ENCODE data around the gene SPRED3. TPM values are rescaled to one million over a fixed set of nuclear protein-coding genes. Genes with fewer than 3 reads are reported as not detected.

Gene SPRED3
- total and polyA plus RNA-seq, 2 of the 8 experiments (the other 6 are each of a cell fraction or from before 2014, with no cell fraction given): 8.1 to 10.3 TPM

GRCh38 chr19:38402967-38403674, 14.6 kb downstream of the SPRED3 start, which contains the start of gene FAM98C:
Gene FAM98C (plus strand): TSS chr19:38403093. CDS start chr19:38403154, 61 bp downstream.
- peaks cover 2 to 38% (median 33%) of the 10 kb centered on the region in 4 experiments for H3K27me3 ChIP-seq (replicated peaks in 1 of 4; ENCODE audit: control insufficient read depth in 3 of 4, extremely low read depth in 1 of 4, insufficient read depth in 3 of 4, low read length in 3 of 4)
- no peaks in the 10 kb centered on the region for H4K20me1 ChIP-seq (replicated peaks in 1 of 2; ENCODE audit: control insufficient read depth in 1 of 2, insufficient read depth in 2 of 2, low read length in 2 of 2)
- no peak for FAIRE-seq
- no peak within 1 kb of the TSS for H3K14ac ChIP-seq (ENCODE audit: insufficient read length)
- H2AFZ ChIP-seq (ENCODE audit: low read length): peak within 1 kb of the TSS; percentile 40; the same call in 1 of the 2 replicates
- H3K36me3 ChIP-seq (ENCODE audit: control insufficient read depth in 2 of 4, insufficient read depth in 4 of 4, low read length in 3 of 4): no peaks in the 10 kb centered on the region
- no peak within 1 kb of the TSS for H2BK15ac ChIP-seq (ENCODE audit: low read length)
- H3K79me2 ChIP-seq (ENCODE audit: control insufficient read depth in 1 of 2, insufficient read depth in 2 of 2, low read length in 2 of 2): no peaks in the 10 kb centered on the region
- no peak within 1 kb of the TSS for H2AK5ac ChIP-seq (ENCODE audit: low read depth, low read length)
- peak within 1 kb of the TSS; percentile 46 to 90; a peak in 3 of 4 replicates for H3K4me2 ChIP-seq (ENCODE audit: insufficient read depth in 1 of 2, low read depth in 2 of 2, low read length in 2 of 2)
- ChIA-PET POLR2A (ENCODE audit: partially characterized antibody) (interaction anchor here (0.8 to 6.1 kb wide), 15 partner anchors 14 to 528 kb away, joined by 3 to 38 read pairs (median 4); partner anchors contain the start of genes GGN, MRPS12, SARS2 and SPRED3), CTCF (ENCODE audit: partially characterized antibody) (interaction anchor here (0.6 to 4.2 kb wide), 42 partner anchors 10 to 574 kb away, joined by 3 to 35 read pairs (median 4); partner anchors contain the start of genes MAP4K1 and RASGRP4)
- peak within 1 kb of the TSS; percentile 52 for H4K91ac ChIP-seq (replicated peaks; ENCODE audit: insufficient read length, low read length)
- no peak within 1 kb of the TSS for H3K23ac ChIP-seq (ENCODE audit: insufficient read length)
- H3K18ac ChIP-seq (ENCODE audit: extremely low read depth, low read length): peak within 1 kb of the TSS; percentile 78
- no peak within 1 kb of the TSS for H2BK20ac ChIP-seq (ENCODE audit: low read length)
- peak within 1 kb of the TSS; percentile 74 for H4K8ac ChIP-seq (ENCODE audit: extremely low read depth, insufficient read depth, low read length)
- H2BK12ac ChIP-seq (ENCODE audit: low read depth, low read length): no peak within 1 kb of the TSS
- H3K4ac ChIP-seq (replicated peaks; ENCODE audit: insufficient read length, low read depth, low read length): no peak within 1 kb of the TSS
- no peaks in the 10 kb centered on the region; a peak in 2 of 7 replicates for H3K4me1 ChIP-seq (replicated peaks in 1 of 4; ENCODE audit: control insufficient read depth in 3 of 4, insufficient read depth in 4 of 4, low read length in 3 of 4)
- H2BK5ac ChIP-seq (ENCODE audit: low read depth, low read length): no peak within 1 kb of the TSS; the same call in 1 of the 2 replicates
- no peaks in the 10 kb centered on the region for H3K79me1 ChIP-seq (ENCODE audit: low read depth, low read length)
- peak within 1 kb of the TSS in 3 of 4 experiments; percentile 38; a peak in 4 of 7 replicates for H3K9ac ChIP-seq (replicated peaks in 1 of 4; ENCODE audit: extremely low read depth in 1 of 4, low read depth in 3 of 4, low read length in 3 of 4)
- H3K23me2 ChIP-seq (ENCODE audit: low read depth, low read length): peaks cover 5% of the 10 kb centered on the region; the same call in 1 of the 2 replicates
- peak within 1 kb of the TSS; percentile 34 to 67 (median 49) for H3K4me3 ChIP-seq (ENCODE audit: extremely low read depth in 1 of 4, insufficient read depth in 2 of 4, low read depth in 3 of 4, low read length in 4 of 4)
- peak; percentile 94 to 99 for DNase-seq (ENCODE audit: low read depth in 1 of 2, low spot score in 2 of 2)
- H4K5ac ChIP-seq (ENCODE audit: insufficient read length, low read depth, low read length): peak within 1 kb of the TSS; percentile 44
- no peaks in the 10 kb centered on the region for H3K9me3 ChIP-seq (ENCODE audit: insufficient read depth in 2 of 2, low read depth in 1 of 2, low read length in 1 of 2)
- H3K27ac ChIP-seq (ENCODE audit: low read depth, low read length): no peak within 1 kb of the TSS
- H3K56ac ChIP-seq (replicated peaks; ENCODE audit: insufficient read length, low read depth, low read length): no peak within 1 kb of the TSS
- WGBS, 2 experiments (ENCODE audit: extremely low coverage in 1 of 2, insufficient coverage in 1 of 2, insufficient read length in 1 of 2, insufficient replicate concordance in 2 of 2, low coverage in 1 of 2, low lambda C conversion rate in 2 of 2, missing lambda C conversion rate in 1 of 2): 3% methylated on average over 59 of the region's 82 CpGs; no CpG with 5 or more reads in 1 of the 2 experiments
- no peak within 1 kb of the TSS for H2BK120ac ChIP-seq (replicated peaks; ENCODE audit: low read depth, low read length)
- TF ChIP-seq CTCF (IDR thresholded peaks at IDR 0.05; ENCODE audit: control extremely low read depth in 1 of 3, insufficient read depth in 1 of 3, low read depth in 1 of 3, low read length in 3 of 3) (peak; percentile 88 to 95 (median 91)), ATF3 (IDR thresholded peaks at IDR 0.05; ENCODE audit: insufficient read depth, low read depth, low read length) (no peak), EGR1 (IDR thresholded peaks at IDR 0.05; ENCODE audit: borderline replicate concordance, low read depth, low read length) (peak; percentile 86), CHD2 (IDR thresholded peaks at IDR 0.05; ENCODE audit: low read length) (peak; percentile 81), RBBP5 (IDR thresholded peaks at IDR 0.05; ENCODE audit: borderline replicate concordance, low read depth, low read length) (0 out of 2 replicates have a peak, but pooled peaks have one; percentile 49), SP2 (IDR thresholded peaks at IDR 0.05; ENCODE audit: low read length) (peak; percentile 49; the same call in 1 of the 2 replicates), KDM4A (IDR thresholded peaks at IDR 0.05; ENCODE audit: low read depth, low read length, severe bottlenecking) (peak; percentile 97)
